ENCODE measurements around the gene TOP2B.

Gene TOP2B, protein sequence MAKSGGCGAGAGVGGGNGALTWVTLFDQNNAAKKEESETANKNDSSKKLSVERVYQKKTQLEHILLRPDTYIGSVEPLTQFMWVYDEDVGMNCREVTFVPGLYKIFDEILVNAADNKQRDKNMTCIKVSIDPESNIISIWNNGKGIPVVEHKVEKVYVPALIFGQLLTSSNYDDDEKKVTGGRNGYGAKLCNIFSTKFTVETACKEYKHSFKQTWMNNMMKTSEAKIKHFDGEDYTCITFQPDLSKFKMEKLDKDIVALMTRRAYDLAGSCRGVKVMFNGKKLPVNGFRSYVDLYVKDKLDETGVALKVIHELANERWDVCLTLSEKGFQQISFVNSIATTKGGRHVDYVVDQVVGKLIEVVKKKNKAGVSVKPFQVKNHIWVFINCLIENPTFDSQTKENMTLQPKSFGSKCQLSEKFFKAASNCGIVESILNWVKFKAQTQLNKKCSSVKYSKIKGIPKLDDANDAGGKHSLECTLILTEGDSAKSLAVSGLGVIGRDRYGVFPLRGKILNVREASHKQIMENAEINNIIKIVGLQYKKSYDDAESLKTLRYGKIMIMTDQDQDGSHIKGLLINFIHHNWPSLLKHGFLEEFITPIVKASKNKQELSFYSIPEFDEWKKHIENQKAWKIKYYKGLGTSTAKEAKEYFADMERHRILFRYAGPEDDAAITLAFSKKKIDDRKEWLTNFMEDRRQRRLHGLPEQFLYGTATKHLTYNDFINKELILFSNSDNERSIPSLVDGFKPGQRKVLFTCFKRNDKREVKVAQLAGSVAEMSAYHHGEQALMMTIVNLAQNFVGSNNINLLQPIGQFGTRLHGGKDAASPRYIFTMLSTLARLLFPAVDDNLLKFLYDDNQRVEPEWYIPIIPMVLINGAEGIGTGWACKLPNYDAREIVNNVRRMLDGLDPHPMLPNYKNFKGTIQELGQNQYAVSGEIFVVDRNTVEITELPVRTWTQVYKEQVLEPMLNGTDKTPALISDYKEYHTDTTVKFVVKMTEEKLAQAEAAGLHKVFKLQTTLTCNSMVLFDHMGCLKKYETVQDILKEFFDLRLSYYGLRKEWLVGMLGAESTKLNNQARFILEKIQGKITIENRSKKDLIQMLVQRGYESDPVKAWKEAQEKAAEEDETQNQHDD (N-terminal part only)

DNA sequence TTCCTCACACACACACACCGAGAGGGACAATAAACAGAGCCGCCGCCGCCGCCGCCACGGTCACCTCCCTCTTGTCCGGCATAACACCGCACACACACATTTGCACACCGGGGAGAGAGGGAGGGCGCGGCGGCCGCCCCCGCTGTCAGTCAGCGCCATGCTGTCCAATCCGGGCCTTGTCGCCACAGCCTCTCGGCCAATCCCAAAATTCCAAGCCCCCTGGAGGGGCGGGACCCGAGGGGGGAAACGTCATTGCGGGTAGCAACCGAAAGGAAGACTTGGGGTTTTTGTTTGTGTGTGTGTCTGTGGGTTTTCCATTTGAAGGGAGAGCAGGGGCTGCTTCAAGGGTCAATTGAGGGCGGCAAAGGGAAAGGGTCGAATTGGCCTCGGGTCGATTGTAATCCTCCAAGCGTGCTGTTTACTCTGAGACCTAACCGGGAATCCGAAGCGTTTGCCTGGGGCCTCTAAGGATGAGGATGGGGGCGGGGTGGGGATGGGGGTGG lies at the start of gene TOP2B:
TOP2B (minus strand) TSS at position 96 of the 503 bp plus-strand sequence. CDS start 610 bp downstream, outside the sequence.
- FAIRE-seq (peak; percentile 42), DNase-seq (ENCODE audit: insufficient read length, low spot score) (peak; percentile 95)

DNA sequence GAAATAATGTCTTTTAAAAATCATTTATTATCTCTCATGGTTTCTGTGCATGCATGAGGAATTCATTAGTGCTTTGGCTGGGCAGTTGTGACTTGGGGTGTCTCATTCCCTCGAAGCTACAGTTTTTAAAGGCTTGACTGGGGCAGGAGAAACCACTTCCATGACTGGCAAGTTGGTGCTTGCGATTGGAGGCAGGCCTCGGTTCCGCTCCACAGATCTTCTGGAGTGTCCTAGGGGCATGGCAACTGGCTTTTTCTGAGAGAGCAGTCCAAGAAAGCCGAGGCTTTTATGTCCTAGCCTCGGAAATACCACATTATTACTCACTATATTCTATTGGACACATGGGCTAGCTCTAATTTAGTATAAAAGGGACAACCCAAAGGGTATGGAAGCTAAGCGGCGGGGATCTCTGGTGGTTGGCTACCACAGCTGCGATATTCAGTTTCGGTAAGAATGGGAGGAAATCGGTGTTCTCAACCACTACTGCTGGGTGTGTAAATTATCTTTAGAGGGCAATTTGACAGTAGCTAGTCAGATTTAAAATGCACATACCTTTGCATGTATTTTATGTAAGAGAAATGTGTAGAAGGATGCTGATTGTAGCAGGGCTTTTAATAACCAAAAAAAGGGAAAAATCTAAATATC lies 48.8 kb upstream of the TOP2B start:
- FAIRE-seq: no peak

DNA sequence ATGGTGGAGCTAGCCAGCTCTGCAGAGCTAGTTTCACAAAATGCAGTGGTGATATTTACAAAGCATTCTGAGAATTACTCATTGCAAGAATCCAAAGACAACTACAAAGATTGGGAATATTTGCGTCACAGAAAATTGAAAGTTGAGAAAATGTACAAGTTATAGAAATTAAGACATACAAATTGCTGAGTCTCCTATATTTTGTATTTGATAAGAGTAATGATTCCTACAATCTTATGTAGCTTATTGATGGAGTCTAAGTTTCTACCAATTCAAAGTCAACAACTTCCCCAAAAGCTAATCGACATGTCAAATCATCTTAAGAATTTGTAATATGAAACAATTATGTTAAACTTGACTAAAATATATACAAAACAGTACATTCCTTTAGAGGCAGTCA lies 46.4 kb upstream of the TOP2B start:
- no peak for DNase-seq (ENCODE audit: insufficient read length, low spot score)
- FAIRE-seq: no peak

More for the DNA sequence above, 48.8 kb upstream of the TOP2B start:
- no peak for DNase-seq (ENCODE audit: insufficient read length, low spot score)

DNA sequence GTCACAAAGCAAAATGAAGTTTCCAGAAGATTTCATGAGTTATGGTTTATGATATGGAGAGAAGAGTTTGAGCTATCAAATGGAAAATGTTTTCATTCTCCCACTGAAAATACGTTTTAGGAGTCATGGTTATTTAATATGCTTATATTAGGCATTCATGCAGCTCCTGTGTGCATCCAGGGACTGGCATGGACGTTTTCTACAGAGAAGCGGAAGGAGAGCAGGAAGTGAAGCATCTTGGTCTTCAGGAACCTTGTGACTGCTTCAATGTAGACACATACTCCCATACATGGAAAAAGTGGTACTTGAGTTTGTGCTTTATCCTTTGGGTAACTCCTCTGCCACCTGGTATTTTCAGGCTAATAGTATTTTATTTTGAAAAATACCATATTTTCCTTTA lies 43.3 kb upstream of the TOP2B start:
- DNase-seq (ENCODE audit: insufficient read length, low spot score) (no peak), FAIRE-seq (no peak)

DNA sequence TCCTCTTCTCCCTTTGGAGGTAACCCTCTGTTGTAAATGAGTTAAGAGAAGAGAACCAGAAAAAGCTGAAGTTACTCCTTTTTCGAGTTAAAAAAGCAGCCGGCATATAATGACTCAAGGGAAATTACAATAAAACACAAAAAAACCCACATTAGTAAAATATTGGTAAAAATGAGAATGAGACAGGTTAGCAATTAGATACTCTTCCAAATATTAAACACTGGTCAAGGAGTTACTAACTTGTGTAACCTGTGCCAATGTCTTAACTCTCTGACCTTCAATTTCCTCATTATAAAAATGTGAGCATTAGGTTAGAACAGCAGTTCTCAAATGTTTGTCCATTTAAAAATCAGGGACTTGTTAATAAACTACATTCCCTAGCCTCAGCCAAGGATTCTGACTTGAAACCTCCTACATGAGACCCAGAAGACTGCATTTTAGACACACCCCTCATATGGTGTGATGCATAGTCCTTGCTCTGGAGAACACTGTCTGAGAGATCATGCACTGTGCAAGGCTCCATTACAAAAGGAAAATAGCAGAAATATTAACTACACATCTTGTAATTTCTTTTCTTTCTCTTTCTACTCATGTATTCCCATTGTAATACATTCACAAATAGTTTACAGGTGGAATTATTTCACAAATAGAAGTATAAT lies 42.7 kb upstream of the TOP2B start:
- no peak for FAIRE-seq

DNA sequence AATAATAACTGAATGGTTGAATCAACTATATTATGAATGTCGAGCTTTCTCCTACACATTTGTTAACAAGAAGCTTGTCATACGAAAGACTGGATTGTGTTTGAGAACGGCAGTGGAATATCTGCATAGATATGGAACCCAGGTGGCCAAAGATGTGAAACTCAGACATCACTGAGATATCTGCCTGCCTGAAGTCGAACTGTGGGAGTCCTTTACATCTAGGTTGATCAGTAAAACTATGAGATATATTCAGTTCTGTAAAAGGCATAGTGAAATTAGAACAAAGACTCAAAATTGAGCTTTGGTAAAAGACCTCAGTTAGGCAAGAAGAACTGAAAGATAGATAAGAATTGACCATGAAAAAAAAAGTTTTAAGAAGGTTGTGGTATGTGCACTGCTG lies 41.5 kb upstream of the TOP2B start:
- DNase-seq (ENCODE audit: insufficient read length, low spot score): no peak
- no peak for FAIRE-seq

More for the DNA sequence above, 42.7 kb upstream of the TOP2B start:
- no peak for DNase-seq (ENCODE audit: insufficient read length, low spot score)

DNA sequence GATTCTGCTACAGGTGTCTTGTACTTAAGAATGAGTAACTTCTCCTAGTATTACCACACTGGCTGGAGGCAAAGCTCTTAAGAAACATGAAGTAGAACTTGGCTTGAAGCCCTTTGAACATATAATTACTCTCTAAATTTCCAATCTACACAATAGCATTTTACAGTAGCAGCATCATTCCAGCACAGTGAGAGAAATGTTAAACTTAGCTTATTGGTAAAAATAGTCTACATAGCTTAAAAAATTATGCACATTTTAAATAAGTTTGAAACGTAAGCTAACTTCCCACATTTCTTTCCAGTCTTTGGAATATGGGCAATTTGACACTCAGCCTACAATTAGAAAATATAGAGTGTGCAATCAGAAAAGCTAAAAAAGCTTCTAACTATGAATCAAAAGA lies 32.8 kb upstream of the TOP2B start:
- no peak for DNase-seq (ENCODE audit: insufficient read length, low spot score)
- no peak for FAIRE-seq

DNA sequence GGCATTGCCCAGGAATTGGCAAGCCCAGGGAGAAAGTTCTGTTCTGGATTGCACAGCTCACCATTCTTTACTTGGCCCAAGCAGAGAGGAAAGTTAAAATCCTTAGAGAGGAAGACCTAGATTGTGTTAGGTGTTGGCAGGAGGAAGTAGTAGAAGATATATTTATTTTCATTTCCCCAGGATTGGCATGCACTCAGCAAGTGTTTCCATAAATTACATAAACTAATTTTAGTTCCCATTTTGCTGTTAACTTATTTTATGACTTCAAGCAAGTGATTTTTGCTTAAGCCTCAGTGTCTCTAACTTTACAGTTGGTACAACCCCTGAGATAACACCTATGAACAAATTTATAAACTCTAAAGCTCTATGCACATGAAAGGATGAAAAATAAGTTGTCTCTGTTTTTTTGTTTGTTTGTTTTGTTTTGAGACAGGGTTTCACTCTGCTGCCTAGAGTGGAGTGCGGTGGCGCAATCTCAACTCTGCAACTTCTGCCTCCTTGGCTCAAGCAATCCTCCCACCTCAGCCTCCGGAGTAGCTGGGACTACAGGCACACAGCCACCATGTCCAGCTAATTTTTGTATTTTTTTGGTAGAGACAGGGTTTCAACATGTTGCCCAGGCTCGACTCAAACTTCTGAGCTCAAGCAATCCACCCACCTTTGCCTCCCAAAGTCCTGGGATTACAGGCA lies 31.2 kb upstream of the TOP2B start:
- DNase-seq (ENCODE audit: insufficient read length, low spot score): no peak
- FAIRE-seq: no peak

DNA sequence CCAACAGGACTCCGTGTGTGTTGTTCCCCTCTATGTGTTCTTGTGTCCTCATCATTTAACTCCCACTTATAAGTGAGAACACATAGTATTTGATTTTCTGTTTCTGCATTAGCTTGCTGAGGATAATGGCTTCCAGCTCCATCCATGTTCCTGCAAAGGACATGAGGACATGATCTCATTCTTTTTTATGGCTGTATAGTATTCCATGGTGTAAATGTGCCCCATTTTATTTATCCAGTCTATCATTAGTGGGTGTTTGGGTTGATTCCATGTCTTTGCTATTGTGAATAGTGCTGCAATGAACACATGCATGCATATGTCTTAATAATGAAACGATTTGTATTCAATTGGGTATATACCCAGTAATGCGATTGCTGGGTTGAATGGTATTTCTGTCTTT lies 28.5 kb upstream of the TOP2B start:
- DNase-seq (ENCODE audit: insufficient read length, low spot score) (no peak), FAIRE-seq (no peak)

DNA sequence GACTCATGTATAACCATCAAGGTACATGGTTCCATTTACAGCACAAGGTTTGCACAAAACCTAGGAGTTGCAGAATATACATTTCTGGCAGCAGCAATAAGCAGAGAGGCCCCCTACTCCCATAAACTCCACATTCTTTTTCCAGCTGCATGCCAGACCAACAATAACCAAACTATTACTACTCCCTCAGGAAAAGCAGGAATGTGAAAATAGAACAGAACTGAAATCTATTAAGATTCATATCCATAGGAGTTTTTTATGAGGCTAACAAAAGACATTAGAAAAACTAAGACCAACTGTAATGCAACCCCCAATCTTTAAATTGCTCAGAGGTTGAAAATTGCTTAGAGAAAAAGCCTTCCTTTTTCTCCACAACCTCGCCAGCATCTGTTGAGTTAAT lies 27.6 kb upstream of the TOP2B start:
- DNase-seq (ENCODE audit: insufficient read length, low spot score) (no peak), FAIRE-seq (no peak)

DNA sequence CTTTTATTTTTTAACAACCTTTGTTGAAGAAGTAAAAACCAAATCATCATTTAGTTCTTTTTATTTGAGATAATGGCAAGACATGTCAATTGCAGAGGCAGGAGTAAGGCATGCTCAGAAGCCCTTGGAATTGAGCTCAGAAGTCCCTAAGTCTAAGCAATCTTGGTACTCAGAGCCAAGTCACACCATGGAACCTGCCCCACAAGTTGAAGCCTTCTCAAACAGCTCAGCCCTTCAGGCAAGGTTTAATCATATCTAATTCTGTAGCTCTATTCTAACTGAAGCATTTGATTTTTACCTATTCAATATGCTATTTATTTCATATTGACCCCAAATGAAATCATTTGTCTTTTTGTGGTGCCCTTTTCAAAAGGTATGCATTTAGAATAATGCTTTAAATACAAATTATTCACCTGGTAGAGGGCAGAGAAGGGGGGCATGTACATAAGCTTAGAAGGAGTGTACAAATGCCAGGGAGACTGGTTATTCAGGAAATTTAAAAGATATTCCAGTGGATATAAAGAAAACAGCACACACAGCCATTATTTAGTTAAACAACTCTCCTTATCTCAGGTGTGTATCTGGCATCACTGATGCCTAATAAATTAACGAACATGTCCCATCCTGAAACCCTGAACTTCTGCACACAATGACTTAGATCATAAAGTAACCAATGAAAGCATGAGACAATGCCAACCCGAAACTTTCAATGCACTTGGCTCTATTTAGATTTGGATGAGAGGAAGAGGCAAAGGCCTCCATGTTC lies 26.2 kb upstream of the TOP2B start:
- DNase-seq (ENCODE audit: insufficient read length, low spot score) (no peak), FAIRE-seq (no peak)

DNA sequence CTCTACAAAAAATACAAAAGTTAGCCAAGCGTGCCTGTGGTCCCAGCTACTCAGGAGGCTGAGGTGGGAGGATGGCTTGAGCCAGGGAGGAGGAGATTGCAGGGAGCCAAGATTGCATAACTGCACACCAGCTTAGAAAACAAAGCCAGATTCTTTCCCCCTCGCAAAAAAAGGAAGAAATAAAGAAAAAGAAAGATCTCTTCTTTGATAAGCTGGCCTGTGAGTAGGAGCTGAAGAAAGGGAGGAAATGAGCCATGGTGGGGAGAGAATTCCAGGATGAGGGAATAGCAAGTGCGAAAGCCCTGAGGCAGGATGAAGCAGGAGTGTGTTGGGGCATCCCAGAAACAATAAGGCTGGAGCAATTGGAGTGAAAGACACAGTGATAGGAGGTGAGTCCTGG lies 24.5 kb upstream of the TOP2B start:
- DNase-seq (ENCODE audit: insufficient read length, low spot score) (no peak), FAIRE-seq (no peak)

DNA sequence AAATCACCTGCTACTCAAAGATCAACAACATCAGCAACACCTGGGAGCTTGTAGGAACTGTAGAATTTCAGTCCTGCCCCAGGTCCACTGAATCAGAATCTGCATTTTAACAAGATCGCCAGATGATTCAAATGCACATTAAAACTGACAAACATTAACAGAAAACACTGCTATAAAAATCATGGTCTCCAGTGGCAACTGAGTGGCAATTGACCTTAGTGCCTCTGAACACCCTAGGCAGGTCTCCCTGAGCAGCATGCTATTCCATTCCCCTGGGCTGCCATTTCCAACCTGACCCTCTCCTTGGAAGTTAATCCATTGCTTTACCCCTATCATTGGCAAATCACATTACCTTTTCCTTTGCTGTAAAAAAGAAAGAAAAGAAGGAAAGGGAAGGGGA lies 23.0 kb upstream of the TOP2B start:
- DNase-seq (ENCODE audit: insufficient read length, low spot score) (no peak), FAIRE-seq (no peak)

DNA sequence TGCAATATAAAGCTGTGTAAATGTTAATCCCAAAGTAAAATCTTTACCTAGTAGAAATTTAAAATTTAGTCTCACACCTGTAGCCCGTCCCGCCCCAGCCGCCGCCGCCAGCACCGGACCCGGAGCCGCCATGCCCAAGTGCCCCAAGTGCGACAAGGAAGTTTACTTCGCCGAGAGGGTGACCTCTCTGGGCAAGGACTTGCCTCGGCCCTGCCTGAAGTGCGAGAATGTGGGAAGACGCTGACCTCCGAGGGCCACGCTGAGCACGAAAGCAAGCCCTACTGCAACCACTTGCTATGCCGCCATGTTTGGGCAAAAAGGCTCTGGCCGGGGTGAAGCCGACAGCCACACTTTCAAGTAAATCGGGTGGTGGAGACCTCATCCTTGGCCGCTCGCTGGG lies 22.1 kb upstream of the TOP2B start:
- FAIRE-seq: no peak

DNA sequence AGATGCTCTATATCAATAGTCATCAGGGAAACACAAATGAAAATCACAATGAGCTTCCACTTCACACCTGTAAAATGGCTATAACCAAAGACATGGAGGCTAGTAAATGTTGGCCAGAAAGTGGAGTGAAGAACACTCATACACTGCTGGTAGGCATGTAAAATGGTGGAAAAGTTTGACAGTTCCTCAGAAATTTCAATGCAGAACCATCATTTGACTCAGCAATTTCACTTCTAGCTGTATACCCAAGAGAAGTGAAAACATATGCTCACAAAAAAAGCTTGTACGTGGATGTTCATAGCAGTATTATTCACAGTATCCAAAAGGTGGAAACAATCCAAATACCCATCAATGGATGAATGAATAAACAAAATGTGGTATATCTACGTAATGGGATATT lies 19.2 kb upstream of the TOP2B start:
- FAIRE-seq: no peak
- DNase-seq (ENCODE audit: insufficient read length, low spot score): no peak

More for the DNA sequence above, 22.1 kb upstream of the TOP2B start:
- DNase-seq (ENCODE audit: insufficient read length, low spot score): no peak

DNA sequence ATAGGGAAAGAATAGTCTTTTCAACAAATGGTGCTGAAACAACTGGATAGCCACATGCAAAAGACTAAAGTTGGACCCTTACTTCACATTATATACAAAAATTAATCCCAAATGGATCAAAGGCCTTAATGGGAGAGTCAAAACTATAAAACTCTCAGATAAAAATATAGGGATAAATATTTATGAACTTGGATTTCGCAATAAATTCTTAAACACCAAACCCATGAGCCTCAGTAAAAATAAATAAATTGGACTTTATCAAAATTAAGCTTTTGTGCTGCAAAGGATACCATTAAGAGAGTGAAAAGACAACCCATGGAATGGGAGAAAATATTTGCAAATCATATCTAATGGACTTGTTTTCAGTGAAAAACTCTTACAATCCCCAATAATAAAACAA lies 18.7 kb upstream of the TOP2B start:
- FAIRE-seq (no peak), DNase-seq (ENCODE audit: insufficient read length, low spot score) (no peak)

DNA sequence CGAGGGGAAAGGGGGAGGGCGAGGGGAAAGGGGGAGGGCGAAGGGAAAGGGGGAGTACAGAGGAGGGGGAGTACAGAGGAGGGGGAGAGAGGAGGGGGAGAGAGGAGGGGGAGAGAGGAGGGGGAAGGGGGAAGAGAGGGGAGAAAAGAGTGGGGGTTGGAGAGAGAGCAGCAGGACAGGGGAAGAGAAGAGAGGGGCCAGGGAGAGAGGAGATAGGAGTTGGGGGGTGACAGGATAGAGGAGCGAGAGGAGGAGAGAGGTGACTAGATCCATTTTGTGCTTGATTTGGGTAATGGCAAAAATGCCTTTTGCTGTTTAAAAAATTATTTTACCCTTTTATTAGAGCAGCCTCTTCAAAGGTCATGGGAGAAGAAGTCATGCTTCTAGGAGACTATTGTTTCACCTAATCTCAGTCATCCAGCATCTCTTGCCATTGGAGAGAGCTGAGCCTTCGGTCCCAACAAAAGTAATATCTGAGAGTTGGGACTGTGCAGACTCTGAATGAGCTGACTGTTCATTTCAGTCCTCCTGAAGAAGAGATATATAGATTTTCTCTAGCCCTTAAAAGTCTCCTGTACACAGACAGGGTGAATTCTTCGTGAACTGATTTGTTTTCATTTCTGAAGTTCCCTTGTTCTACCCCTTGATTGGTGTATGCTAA lies 15.1 kb upstream of the TOP2B start:
- no peak for DNase-seq (ENCODE audit: insufficient read length, low spot score)
- no peak for FAIRE-seq

DNA sequence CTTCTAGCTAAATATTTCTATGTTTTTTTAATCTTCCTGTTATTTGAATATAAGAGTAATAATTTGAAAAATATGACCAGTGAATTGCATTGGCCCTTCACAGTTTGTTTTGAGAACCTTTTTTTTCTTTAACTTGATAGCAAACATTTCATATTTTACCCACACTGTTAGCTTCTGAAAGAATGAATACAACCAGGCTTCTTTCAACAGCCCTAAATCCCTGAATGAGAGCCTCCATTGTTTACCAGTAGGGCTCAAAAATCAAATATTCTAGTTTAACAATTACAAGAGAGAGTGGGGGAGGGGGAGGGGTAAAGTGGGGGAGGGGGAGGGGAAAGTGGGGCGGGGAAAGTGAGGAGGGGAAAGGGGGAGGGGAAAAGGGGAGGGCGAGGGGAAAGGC lies 14.5 kb upstream of the TOP2B start:
- no peak for FAIRE-seq
- DNase-seq (ENCODE audit: insufficient read length, low spot score): no peak

All from HTR-8/SVneo (cell line).